RWPE2 (cell line): Measurements from ENCODE around the gene LIF.

Source experiments
- ATAC-seq: fragments of 200-7000 bp; cut with Tn5 transposase; 3 replicates; pipeline ENCODE4 v1.9.1; 2021; ENCODE audit warnings: low read depth
- DNase-seq: peaks from one replicate; pipeline ENCODE4 v3.0.0-alpha.2; 2020; ENCODE audit warnings: low spot score
- H3K27ac ChIP-seq: fragments of 450-650 bp; 2 replicates; pipeline ENCODE4 v1.5.1; 2017; ENCODE audit warnings: mild to moderate bottlenecking; ENCODE audit not compliant: poor library complexity, severe bottlenecking
- H3K27me3 ChIP-seq: fragments of 250-450 bp; sonication (Bioruptor Pico); 2 replicates; pipeline ENCODE4 v1.5.1; 2021; ENCODE audit warnings: mild to moderate bottlenecking, moderate library complexity; ENCODE audit not compliant: insufficient read depth, poor library complexity, severe bottlenecking
- H3K36me3 ChIP-seq: fragments of 250-450 bp; sonication (Bioruptor Pico); 2 replicates; pipeline ENCODE4 v1.5.1; 2020; ENCODE audit warnings: low read depth, mild to moderate bottlenecking, moderate library complexity
- H3K4me1 ChIP-seq: fragments of 250-450 bp; sonication (Bioruptor Pico); 2 replicates; pipeline ENCODE4 v1.5.1; 2021; ENCODE audit warnings: mild to moderate bottlenecking, moderate library complexity; ENCODE audit not compliant: insufficient read depth, poor library complexity, severe bottlenecking
- H3K4me3 ChIP-seq: fragments of 250-450 bp; sonication (Bioruptor Pico); 2 replicates; pipeline ENCODE4 v1.5.1; 2021; ENCODE audit warnings: mild to moderate bottlenecking, moderate library complexity; ENCODE audit not compliant: severe bottlenecking
- H3K9me3 ChIP-seq: fragments of 250-450 bp; sonication (Bioruptor Pico); 2 replicates; pipeline ENCODE4 v1.5.1; 2021; ENCODE audit warnings: mild to moderate bottlenecking, moderate library complexity; ENCODE audit not compliant: severe bottlenecking
- TF ChIP-seq, protein P1 (sequence below): fragments of 450-650 bp; IDR thresholded peaks from one replicate; pipeline ENCODE4 v1.5.1; 2017; ENCODE audit warnings: mild to moderate bottlenecking, moderate library complexity; ENCODE audit not compliant: poor library complexity, severe bottlenecking

LIF gene

DNA sequence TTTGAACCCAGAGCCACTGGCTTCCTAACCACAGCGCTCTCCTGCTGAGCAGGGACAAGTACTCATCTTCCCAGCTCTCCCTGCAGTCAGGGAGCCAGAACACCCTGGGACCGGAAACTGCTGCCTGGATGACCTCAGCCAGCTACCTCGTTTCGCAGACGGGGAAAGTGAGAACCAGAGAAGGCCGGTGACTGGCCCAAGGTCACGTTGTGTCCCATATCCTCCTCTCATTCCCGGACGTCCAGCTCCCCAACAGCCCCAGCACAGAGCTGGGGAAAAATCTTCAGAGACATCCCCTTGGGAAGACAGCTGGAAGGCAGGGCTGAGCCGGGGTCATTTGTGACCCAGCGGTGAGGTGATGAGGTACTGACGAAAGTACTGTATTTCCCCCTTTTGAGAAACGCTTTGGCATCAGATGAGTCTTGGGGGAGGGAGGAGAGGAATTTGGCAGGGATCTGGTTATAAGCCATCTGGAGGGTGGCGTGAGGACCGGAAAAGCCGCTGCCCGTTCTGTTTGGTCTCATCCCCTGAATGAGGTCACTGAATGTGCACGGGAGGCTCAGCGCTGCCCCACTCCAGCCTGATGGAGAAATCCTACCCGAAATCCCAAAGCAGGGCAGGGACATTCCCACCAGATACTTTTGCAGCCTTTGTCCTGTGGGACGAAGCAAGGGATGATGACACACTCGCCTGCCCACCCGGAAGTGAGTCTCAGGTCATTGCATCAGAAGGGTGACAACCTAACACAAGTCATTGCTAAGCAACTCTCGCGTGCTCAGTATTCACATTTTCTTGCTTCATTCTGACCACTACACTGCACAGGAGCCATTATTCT, 41.1 kb downstream of the LIF start:
- ATAC-seq (no peak), DNase-seq (no peak)
- Histone ChIP-seq H3K36me3 (no peaks in the 10 kb centered on the region), H3K27me3 (no peaks in the 10 kb centered on the region), H3K4me1 (peaks cover 45% of the 10 kb centered on the region), H3K4me3 (no peak overlapping the region), H3K9me3 (no peaks in the 10 kb centered on the region), H3K27ac (peak overlapping the region; percentile 62)
- TF ChIP-seq, protein P1, sequence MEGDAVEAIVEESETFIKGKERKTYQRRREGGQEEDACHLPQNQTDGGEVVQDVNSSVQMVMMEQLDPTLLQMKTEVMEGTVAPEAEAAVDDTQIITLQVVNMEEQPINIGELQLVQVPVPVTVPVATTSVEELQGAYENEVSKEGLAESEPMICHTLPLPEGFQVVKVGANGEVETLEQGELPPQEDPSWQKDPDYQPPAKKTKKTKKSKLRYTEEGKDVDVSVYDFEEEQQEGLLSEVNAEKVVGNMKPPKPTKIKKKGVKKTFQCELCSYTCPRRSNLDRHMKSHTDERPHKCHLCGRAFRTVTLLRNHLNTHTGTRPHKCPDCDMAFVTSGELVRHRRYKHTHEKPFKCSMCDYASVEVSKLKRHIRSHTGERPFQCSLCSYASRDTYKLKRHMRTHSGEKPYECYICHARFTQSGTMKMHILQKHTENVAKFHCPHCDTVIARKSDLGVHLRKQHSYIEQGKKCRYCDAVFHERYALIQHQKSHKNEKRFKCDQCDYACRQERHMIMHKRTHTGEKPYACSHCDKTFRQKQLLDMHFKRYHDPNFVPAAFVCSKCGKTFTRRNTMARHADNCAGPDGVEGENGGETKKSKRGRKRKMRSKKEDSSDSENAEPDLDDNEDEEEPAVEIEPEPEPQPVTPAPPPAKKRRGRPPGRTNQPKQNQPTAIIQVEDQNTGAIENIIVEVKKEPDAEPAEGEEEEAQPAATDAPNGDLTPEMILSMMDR = no peak

DNA sequence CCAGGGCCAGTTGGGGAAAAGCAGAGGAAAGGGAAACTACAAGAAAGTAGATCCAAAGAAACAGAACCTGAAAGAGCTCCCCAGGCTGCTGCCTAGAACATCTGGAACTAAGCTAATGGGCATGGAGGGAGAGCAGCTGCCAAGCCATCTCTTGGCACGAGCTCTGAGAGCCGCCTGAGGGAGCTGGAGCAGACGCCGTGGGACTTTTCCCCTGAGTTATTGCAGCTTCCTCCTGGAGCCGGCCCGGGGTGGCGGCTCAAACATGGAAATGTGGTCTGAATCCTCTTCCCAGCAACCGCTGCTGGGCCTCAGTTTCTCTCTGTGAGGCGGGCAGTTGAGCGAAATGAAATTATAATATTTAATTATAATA, 41.8 kb downstream of the LIF start:
- H3K27me3 ChIP-seq = no peaks in the 10 kb centered on the region
- no peak overlapping the region for H3K4me3 ChIP-seq
- ATAC-seq = no peak
- peak overlapping the region; percentile 62 for H3K27ac ChIP-seq
- H3K36me3 ChIP-seq = no peaks in the 10 kb centered on the region
- DNase-seq = no peak
- H3K9me3 ChIP-seq = no peaks in the 10 kb centered on the region
- peaks cover 38% of the 10 kb centered on the region for H3K4me1 ChIP-seq
- TF ChIP-seq, protein P1 = no peak

DNA sequence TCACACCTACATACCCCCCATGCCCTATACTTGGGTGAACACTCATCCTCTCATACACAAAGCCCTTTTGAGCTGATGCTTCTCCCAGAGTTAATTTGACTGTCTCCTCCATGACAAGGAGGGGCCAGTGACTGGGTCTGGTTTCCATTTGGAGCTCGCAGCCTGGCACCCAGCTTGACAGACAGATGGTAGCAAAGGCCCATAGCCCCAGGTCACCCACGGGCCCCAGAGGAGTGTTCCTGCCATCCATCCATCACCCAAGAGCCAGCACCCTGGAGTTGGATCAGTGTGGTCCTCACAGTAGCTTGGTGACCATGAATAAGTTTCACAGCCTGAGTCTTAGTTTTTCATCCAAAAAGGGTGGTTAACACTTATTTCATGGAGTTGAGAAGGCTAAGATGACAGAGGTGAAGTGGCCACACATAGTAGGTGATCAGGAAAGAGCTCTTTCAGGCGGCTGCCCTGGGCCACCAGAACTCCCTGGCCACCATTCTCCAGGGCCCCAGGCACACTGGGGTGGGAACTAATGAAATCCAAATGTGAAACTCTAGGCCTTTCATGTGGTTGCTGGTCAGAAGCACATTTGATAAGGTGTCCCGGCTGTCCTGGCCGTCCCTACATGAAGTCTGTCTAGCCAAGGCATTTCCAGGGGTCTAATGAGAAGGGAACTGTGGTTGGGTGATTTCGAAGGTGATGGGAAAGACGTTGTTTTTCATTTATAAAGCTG, 42.4 kb downstream of the LIF start:
- H3K27ac ChIP-seq = peak overlapping the region; percentile 62
- H3K27me3 ChIP-seq = no peaks in the 10 kb centered on the region
- ATAC-seq (no peak), DNase-seq (no peak)
- H3K4me1 ChIP-seq = peaks cover 32% of the 10 kb centered on the region
- H3K36me3 ChIP-seq = no peaks in the 10 kb centered on the region
- H3K4me3 ChIP-seq = no peak overlapping the region
- no peaks in the 10 kb centered on the region for H3K9me3 ChIP-seq
- TF ChIP-seq, protein P1 = no peak

DNA sequence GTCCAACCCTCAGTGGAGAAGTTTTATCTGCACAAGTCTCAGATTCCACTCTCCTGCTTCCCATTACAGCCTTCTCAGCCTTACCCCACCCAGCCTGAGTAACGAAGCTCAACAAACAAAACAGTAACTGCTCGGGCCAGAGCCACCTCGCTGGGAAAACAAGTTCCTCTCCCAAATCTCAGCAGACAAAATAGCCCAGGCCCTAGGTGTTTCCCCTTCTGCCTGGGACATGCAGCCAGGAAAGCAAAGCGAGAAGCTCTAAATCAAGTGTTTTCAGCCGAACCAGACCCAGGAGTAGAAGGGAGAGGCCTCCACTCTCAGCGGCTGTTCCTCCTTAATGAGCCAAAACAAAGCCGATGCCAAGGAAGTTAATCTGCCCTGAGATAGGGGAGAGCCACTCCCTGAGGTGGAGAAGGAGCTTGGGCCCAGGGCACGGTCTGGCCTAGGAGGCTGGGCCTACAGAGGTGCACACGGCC, 44.0 kb downstream of the LIF start:
- no peak for DNase-seq
- Histone ChIP-seq H3K27ac (peak overlapping the region; percentile 54), H3K4me3 (no peak overlapping the region), H3K27me3 (no peaks in the 10 kb centered on the region), H3K36me3 (no peaks in the 10 kb centered on the region), H3K4me1 (peaks cover 31% of the 10 kb centered on the region), H3K9me3 (no peaks in the 10 kb centered on the region)
- TF ChIP-seq, protein P1 = no peak
- ATAC-seq = no peak
